AG04450 (cell line): ENCODE results near the gene OR52N4. TPM values are rescaled to one million over a fixed set of nuclear protein-coding genes. Genes with fewer than 3 reads are reported as not detected.
"Not testable (repeated sequence)": the region's sequence is repeated elsewhere in the genome, so short reads cannot be mapped to it uniquely, and the experiment has no call there.

Experiments used
- CTCF ChIA-PET: fragments of 300-600, 350-600 bp; formaldehyde crosslinking; extraction: SDS; loops from one replicate; lab custom pipeline; 2022; ENCODE audit warnings: antibody characterized with exemption, inconsistent platforms; lab: Charles Lee
- POLR2A ChIA-PET: fragments of 350-600 bp; formaldehyde crosslinking; extraction: SDS; loops from one replicate; lab custom pipeline; 2021; ENCODE audit warnings: antibody characterized with exemption, inconsistent platforms; lab: Yijun Ruan, JAX
- DNase-seq: peaks from one replicate; pipeline ENCODE4 v3.0.0-alpha.2; 2011; ENCODE audit warnings: low read depth, low spot score
- H3K27ac ChIP-seq: one replicate; pipeline ENCODE4 v1.5.1; 2012; ENCODE audit warnings: low read depth, low read length, control low read depth
- H3K27me3 ChIP-seq: one replicate; pipeline ENCODE4 v1.6.0; 2012; ENCODE audit warnings: low read length; ENCODE audit not compliant: control insufficient read depth, insufficient read depth
- H3K4me3 ChIP-seq: 2 replicates; pipeline ENCODE4 v1.5.1; 2011; ENCODE audit warnings: mild to moderate bottlenecking, low read depth, low read length, control low read depth
- H3K9me3 ChIP-seq: 2 replicates; pipeline ENCODE4 v1.5.1; 2012; ENCODE audit warnings: low read length; ENCODE audit not compliant: control insufficient read depth, insufficient read depth
- polyA minus RNA-seq: library from RNA; depleted of rRNA, polyadenylated mRNA; stranded (reverse); fragments of >200 nt; gene quantifications from 2 replicates; pipeline ENCODE4 v1.2.3, GENCODE V29; 2011; rRNA and poly(A)+ RNA removed
- polyA plus RNA-seq: library from polyadenylated mRNA; depleted of rRNA; stranded (reverse); fragments of >200 nt; gene quantifications from 2 replicates; pipeline ENCODE4 v1.2.3, GENCODE V29; 2011; rRNA removed
- TF ChIP-seq, protein P1 (sequence below): IDR thresholded peaks from 2 replicates; pipeline ENCODE4 v1.5.1; 2011; ENCODE audit warnings: low read depth, low read length, control low read depth, inconsistent platforms

OR52N4 gene
- polyA plus RNA-seq (not detected in 2 replicates), polyA minus RNA-seq (not detected in 2 replicates)

- TF ChIP-seq, protein P1, sequence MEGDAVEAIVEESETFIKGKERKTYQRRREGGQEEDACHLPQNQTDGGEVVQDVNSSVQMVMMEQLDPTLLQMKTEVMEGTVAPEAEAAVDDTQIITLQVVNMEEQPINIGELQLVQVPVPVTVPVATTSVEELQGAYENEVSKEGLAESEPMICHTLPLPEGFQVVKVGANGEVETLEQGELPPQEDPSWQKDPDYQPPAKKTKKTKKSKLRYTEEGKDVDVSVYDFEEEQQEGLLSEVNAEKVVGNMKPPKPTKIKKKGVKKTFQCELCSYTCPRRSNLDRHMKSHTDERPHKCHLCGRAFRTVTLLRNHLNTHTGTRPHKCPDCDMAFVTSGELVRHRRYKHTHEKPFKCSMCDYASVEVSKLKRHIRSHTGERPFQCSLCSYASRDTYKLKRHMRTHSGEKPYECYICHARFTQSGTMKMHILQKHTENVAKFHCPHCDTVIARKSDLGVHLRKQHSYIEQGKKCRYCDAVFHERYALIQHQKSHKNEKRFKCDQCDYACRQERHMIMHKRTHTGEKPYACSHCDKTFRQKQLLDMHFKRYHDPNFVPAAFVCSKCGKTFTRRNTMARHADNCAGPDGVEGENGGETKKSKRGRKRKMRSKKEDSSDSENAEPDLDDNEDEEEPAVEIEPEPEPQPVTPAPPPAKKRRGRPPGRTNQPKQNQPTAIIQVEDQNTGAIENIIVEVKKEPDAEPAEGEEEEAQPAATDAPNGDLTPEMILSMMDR = no peak
- ChIA-PET CTCF (no interaction called here), POLR2A (no interaction called here)
- DNase-seq = no peak
- H3K9me3 ChIP-seq = no peaks in the 10 kb centered on the region
- H3K4me3 ChIP-seq = no peak within 1 kb of the TSS
- H3K27ac ChIP-seq = no peak within 1 kb of the TSS
- H3K27me3 ChIP-seq = no peaks in the 10 kb centered on the region
These were observed at the start of gene OR52N4 for GRCh38 chr11:5753943-5754342. Gene OR52N4 (plus strand): TSS chr11:5754243. CDS start chr11:5754741, 498 bp downstream.

DNA sequence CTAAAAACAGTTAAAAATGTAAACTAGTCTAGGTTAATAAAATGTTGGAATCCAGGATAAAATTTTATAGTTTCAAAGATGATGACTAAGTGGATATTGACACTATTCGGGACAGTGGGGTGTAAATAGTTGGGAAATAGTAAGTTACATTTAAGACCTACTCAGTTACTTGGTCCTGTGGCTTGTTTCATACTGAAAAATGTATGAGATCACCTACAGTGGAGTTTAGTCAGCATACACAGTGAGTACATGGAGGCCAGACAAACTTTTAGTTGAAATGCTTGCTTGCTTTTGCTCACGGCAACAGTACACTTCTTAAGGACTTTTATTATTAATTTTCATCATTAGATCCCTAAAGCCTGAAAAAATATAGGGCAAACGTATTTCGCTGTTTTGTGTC, 48.4 kb upstream of the OR52N4 start:
- ChIA-PET POLR2A (no interaction called here), CTCF (interaction anchor here (0.8 kb wide), 1 partner anchor 22 kb away, joined by 4 read pairs; no protein-coding TSS in a partner anchor)
- TF ChIP-seq, protein P1 = no peak
- Histone ChIP-seq H3K27ac (no peak overlapping the region), H3K27me3 (no peaks in the 10 kb centered on the region), H3K9me3 (no peaks in the 10 kb centered on the region), H3K4me3 (no peak overlapping the region)
- no peak for DNase-seq

DNA sequence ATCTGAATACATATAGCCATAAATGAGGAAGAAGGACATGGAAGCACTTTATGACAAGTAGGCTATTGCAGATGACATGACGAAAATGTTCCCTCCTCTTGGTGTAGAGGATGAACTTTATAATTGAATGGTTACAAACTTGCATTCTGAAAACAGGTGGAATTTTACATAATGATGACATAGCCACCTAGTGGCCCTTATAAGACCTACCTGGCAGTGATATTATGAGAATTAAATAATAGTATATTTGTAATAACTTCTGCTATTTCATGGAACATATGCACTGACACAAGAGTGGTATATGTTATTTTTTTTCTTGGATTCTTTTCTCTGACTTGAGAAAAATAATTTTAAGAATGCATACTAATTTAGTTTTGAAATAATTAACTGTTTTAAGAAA, 41.5 kb upstream of the OR52N4 start:
- TF ChIP-seq, protein P1 = peak; percentile 52
- ChIA-PET POLR2A (no interaction called here), CTCF (no interaction called here)
- Histone ChIP-seq H3K27me3 (no peaks in the 10 kb centered on the region), H3K27ac (no peak overlapping the region), H3K4me3 (no peak overlapping the region), H3K9me3 (no peaks in the 10 kb centered on the region)
- DNase-seq = no peak

DNA sequence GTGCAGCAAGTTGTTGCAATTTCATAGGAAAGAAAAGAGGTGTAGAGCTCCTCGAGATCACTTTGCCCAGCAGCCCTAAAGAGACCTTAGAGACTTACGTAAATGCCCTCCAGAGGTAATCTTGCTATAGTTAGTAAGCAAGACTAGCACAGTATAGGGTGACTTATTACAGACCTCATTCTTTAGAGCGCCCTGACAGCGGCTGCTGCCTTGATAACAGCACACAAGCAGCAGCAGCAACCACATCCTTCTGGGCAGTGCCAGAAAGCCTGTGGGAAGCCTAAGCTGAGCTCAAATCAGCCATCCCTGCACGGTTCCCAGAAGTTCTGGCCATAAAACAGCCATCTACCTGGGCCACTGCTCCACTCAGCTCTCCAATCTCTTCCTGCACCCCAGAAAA, 40.3 kb upstream of the OR52N4 start:
- ChIA-PET CTCF (interaction anchor here (0.6 kb wide), 1 partner anchor 67 kb away, joined by 3 read pairs; no protein-coding TSS in a partner anchor), POLR2A (no interaction called here)
- TF ChIP-seq, protein P1 = no peak
- H3K4me3 ChIP-seq = no peak overlapping the region
- H3K27ac ChIP-seq = no peak overlapping the region
- no peak for DNase-seq
- H3K9me3 ChIP-seq = no peaks in the 10 kb centered on the region
- H3K27me3 ChIP-seq = no peaks in the 10 kb centered on the region

DNA sequence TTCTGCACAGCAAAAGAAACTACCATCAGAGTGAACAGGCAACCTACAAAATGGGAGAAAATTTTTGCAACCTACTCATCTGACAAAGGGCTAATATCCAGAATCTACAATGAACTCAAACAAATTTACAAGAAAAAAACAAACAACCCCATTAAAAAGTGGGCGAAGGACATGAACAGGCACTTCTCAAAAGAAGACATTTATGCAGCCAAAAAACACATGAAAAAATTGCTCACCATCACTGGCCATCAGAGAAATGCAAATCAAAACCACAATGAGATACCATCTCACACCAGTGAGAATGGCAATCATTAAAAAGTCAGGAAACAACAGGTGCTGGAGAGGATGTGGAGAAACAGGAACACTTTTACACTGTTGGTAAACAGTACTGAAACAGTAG, 37.5 kb upstream of the OR52N4 start:
- DNase-seq, POLR2A ChIA-PET, H3K27me3 ChIP-seq, H3K9me3 ChIP-seq, CTCF ChIA-PET, H3K27ac ChIP-seq, H3K4me3 ChIP-seq: not testable (repeated sequence)
